HS-5 (cell line): ENCODE data around the gene HEMGN.

Experiments used
- DNase-seq: peaks from one replicate; pipeline ENCODE4 v3.0.0-alpha.2; 2012; ENCODE audit warnings: low read depth

Gene HEMGN

GRCh38 chr9:97930972-97931371 lies 7.0 kb downstream of the HEMGN start:
- no peak for DNase-seq

- DNase-seq = no peak
Measured at GRCh38 chr9:97928986-97929604, 8.9 kb downstream of the HEMGN start.

- DNase-seq = no peak
Measured at GRCh38 chr9:97925497-97926334, 12.3 kb downstream of the HEMGN start.

GRCh38 chr9:97924386-97924785 lies 13.6 kb downstream of the HEMGN start:
- DNase-seq = no peak

- DNase-seq = peak; percentile 74
Measured at GRCh38 chr9:97923529-97924108, 14.4 kb downstream of the HEMGN start.

- peak; percentile 98 for DNase-seq
Measured at GRCh38 chr9:97921959-97922724, 15.8 kb downstream of the HEMGN start, which contains the start of gene TRMO. TRMO (minus strand) TSS chr9:97922500; CDS start chr9:97922493, 7 bp downstream.

- no peak for DNase-seq
Measured at GRCh38 chr9:97919217-97919813, 18.7 kb downstream of the HEMGN start.

GRCh38 chr9:97918611-97919010 lies 19.4 kb downstream of the HEMGN start:
- no peak for DNase-seq

GRCh38 chr9:97911970-97912369 lies 26.0 kb downstream of the HEMGN start:
- DNase-seq = no peak

- DNase-seq = no peak
Measured at GRCh38 chr9:97911528-97911927, 26.4 kb downstream of the HEMGN start.

- DNase-seq = no peak
Measured at GRCh38 chr9:97910357-97910756, 27.6 kb downstream of the HEMGN start.

- DNase-seq = no peak
Measured at GRCh38 chr9:97908705-97909104, 29.3 kb downstream of the HEMGN start.

- DNase-seq = no peak
Measured at GRCh38 chr9:97907632-97908031, 30.3 kb downstream of the HEMGN start.

- DNase-seq = no peak
Measured at GRCh38 chr9:97907046-97907445, 30.9 kb downstream of the HEMGN start.

GRCh38 chr9:97906236-97906831 lies 31.6 kb downstream of the HEMGN start:
- DNase-seq = no peak

GRCh38 chr9:97905228-97905627 lies 32.7 kb downstream of the HEMGN start:
- no peak for DNase-seq

GRCh38 chr9:97904725-97905124 lies 33.2 kb downstream of the HEMGN start:
- no peak for DNase-seq

- no peak for DNase-seq
Measured at GRCh38 chr9:97903177-97903576, 34.8 kb downstream of the HEMGN start.

- peak; percentile 48 for DNase-seq
Measured at GRCh38 chr9:97900738-97901565, 37.0 kb downstream of the HEMGN start.

GRCh38 chr9:97900103-97900737 lies 37.8 kb downstream of the HEMGN start:
- DNase-seq = peak; percentile 52
